HCT116 (cell line): ENCODE data around the gene AFP. TPM values are rescaled to one million over a fixed set of nuclear protein-coding genes. Genes with fewer than 3 reads are reported as not detected.

Source experiments
- ATAC-seq: fragments of 200-7000 bp; cut with Tn5 transposase; 2 replicates; pipeline ENCODE4 v1.9.1; 2020; ENCODE audit warnings: mild to moderate bottlenecking, moderate library complexity
- BruUV-seq: library from RNA; stranded (reverse); fragments of 400-500 nt; replicated peaks from 2 replicates; lab custom pipeline; 2021; lab: Mats Ljungman, UMichigan
- CTCF ChIA-PET: fragments of 300-600 bp; sonication (Branson Sonifier 250); formaldehyde crosslinking; loops from one replicate; lab custom pipeline; 2021; ENCODE audit warnings: antibody characterized with exemption; lab: Charles Lee
- POLR2A ChIA-PET: fragments of 300-600, 350-600 bp; sonication (Branson Sonifier 250); formaldehyde crosslinking; loops from one replicate; lab custom pipeline; 2021; ENCODE audit warnings: antibody characterized with exemption; lab: Charles Lee
- RAD21 ChIA-PET, 2 experiments: fragments of 300-600 bp; sonication (Branson Sonifier 250); formaldehyde crosslinking; loops; one replicate each; lab custom pipeline; 2023; ENCODE audit warnings: low total read pairs in 2 of 2; ENCODE audit not compliant: uncharacterized antibody in 2 of 2, unreplicated experiment in 2 of 2, low non-redundant PET in 1 of 2; lab: Charles Lee
- DNase-seq: peaks from one replicate; pipeline ENCODE4 v3.0.0-alpha.2; 2010; ENCODE audit warnings: low read depth, low spot score
- H2AFZ ChIP-seq: fragments of 200-600 bp; shearing (Covaris generic), sonication (generic); 2 replicates; pipeline ENCODE4 v1.6.1; 2017; ENCODE audit warnings: low read depth, mixed run types, mixed read lengths, antibody characterized with exemption, low read length; ENCODE audit not compliant: poor library complexity, severe bottlenecking
- H3K27ac ChIP-seq: 2 replicates; pipeline ENCODE4 v1.5.1; 2012; ENCODE audit warnings: low read depth, low read length
- H3K27me3 ChIP-seq: fragments of 200-600 bp; sonication (generic); 2 replicates; pipeline ENCODE4 v1.6.1; 2016; ENCODE audit warnings: mixed run types, low read length, mixed read lengths; ENCODE audit not compliant: insufficient read depth
- H3K36me3 ChIP-seq, 2 experiments: fragments of 200-500 bp in 1 of 2; fragments of 200-600 bp in 1 of 2; sonication (Bioruptor generic) in 1 of 2; sonication (generic) in 1 of 2; 2 replicates each; pipeline versions ENCODE4 v1.5.1 to v1.6.1; 2014 to 2016; ENCODE audit warnings: low read length in 2 of 2, inconsistent platforms in 1 of 2, mixed read lengths in 1 of 2, mixed run types in 1 of 2; ENCODE audit not compliant: insufficient read depth in 2 of 2, control insufficient read depth in 1 of 2
- H3K4me1 ChIP-seq, 2 experiments: fragments of 200-600 bp in 1 of 2; sonication (generic) in 1 of 2; 2 replicates each; pipeline versions ENCODE4 v1.5.1 to v1.6.1; 2012 to 2017; ENCODE audit warnings: low read length in 2 of 2, inconsistent platforms in 1 of 2, mild to moderate bottlenecking in 1 of 2, mixed read lengths in 1 of 2, mixed run types in 1 of 2, moderate library complexity in 1 of 2; ENCODE audit not compliant: insufficient read depth in 2 of 2, control insufficient read depth in 1 of 2
- H3K4me2 ChIP-seq: fragments of 200-600 bp; sonication (generic); 2 replicates; pipeline ENCODE4 v1.6.1; 2017; ENCODE audit warnings: mixed run types, low read length, mixed read lengths
- H3K4me3 ChIP-seq, 2 experiments: fragments of 200-600 bp in 1 of 2; sonication (generic) in 1 of 2; replicated peaks in 1 of 2; 2 replicates each; pipeline ENCODE4 v1.5.1; 2011 to 2016; ENCODE audit warnings: low read length in 2 of 2, control low read depth in 1 of 2, low read depth in 1 of 2, mild to moderate bottlenecking in 1 of 2, mixed read lengths in 1 of 2, mixed run types in 1 of 2
- H3K79me2 ChIP-seq: fragments of 200-600 bp; sonication (generic); 2 replicates; pipeline ENCODE4 v1.6.1; 2017; ENCODE audit warnings: mild to moderate bottlenecking, mixed run types, low read length, moderate library complexity, mixed read lengths; ENCODE audit not compliant: insufficient read depth
- H3K9ac ChIP-seq: fragments of 200-600 bp; sonication (generic); 2 replicates; pipeline ENCODE4 v1.6.1; 2016; ENCODE audit warnings: low read length, mixed read lengths
- H3K9me2 ChIP-seq: fragments of 200-600 bp; sonication (generic), shearing (Covaris generic); 2 replicates; pipeline ENCODE4 v1.6.1; 2017; ENCODE audit warnings: mixed run types, mild to moderate bottlenecking, moderate library complexity; ENCODE audit not compliant: insufficient read depth
- H3K9me3 ChIP-seq, 2 experiments: fragments of 200-500 bp in 1 of 2; fragments of 200-600 bp in 1 of 2; sonication (Bioruptor generic) in 1 of 2; sonication (generic) in 1 of 2; 2 replicates each; pipeline ENCODE4 v1.6.1; 2014 to 2017; ENCODE audit warnings: low read length in 2 of 2, mixed read lengths in 2 of 2, inconsistent platforms in 1 of 2, low read depth in 1 of 2, mild to moderate bottlenecking in 1 of 2, mixed run types in 1 of 2, moderate library complexity in 1 of 2; ENCODE audit not compliant: control insufficient read depth in 1 of 2, insufficient read depth in 1 of 2
- H4K20me1 ChIP-seq: fragments of 200-600 bp; sonication (generic), shearing (Covaris generic); 2 replicates; pipeline ENCODE4 v1.6.1; 2017; ENCODE audit warnings: mixed run types, mild to moderate bottlenecking, moderate library complexity; ENCODE audit not compliant: insufficient read depth
- CTCF ChIP-seq, 3 experiments: fragments of 200-600 bp in 1 of 3; sonication (generic) in 1 of 3; IDR thresholded peaks in 2 of 3; conservative IDR thresholded peaks in 1 of 3; 2 replicates each; pipeline ENCODE4 v1.5.1; 2012 to 2017; ENCODE audit warnings: low read depth in 2 of 3, low read length in 2 of 3, antibody characterized with exemption in 1 of 3, borderline replicate concordance in 1 of 3, control low read depth in 1 of 3, mild to moderate bottlenecking in 1 of 3, mixed read lengths in 1 of 3, mixed run types in 1 of 3, moderate library complexity in 1 of 3; ENCODE audit not compliant: insufficient read depth in 1 of 3
- EGR1 ChIP-seq: IDR thresholded peaks from 2 replicates; pipeline ENCODE4 v1.6.1; 2012; ENCODE audit warnings: low read depth
- ELF1 ChIP-seq: IDR thresholded peaks from 2 replicates; pipeline ENCODE4 v1.6.1; 2012; ENCODE audit warnings: low read depth, borderline replicate concordance
- EZH2 ChIP-seq: fragments of 200-600 bp; sonication (generic); IDR thresholded peaks from 2 replicates; pipeline ENCODE4 v1.6.1; 2017; ENCODE audit warnings: antibody characterized with exemption, mixed run types
- FOSL1 ChIP-seq: IDR thresholded peaks from 2 replicates; pipeline ENCODE4 v1.6.1; 2012; ENCODE audit warnings: low read depth
- JUND ChIP-seq: IDR thresholded peaks from 2 replicates; pipeline ENCODE4 v1.6.1; 2012
- MAX ChIP-seq: IDR thresholded peaks from 2 replicates; pipeline ENCODE4 v1.6.1; 2012
- POLR2A ChIP-seq: IDR thresholded peaks from 2 replicates; pipeline ENCODE4 v1.7.0; 2011; ENCODE audit warnings: borderline replicate concordance; ENCODE audit not compliant: insufficient read depth, insufficient read length; ENCODE audit errors: extremely low read depth
- POLR2AphosphoS5 ChIP-seq: IDR thresholded peaks from 2 replicates; pipeline ENCODE4 v1.6.1; 2011; ENCODE audit warnings: mild to moderate bottlenecking, low read depth, low read length, moderate library complexity
- RAD21 ChIP-seq: IDR thresholded peaks from 2 replicates; pipeline ENCODE4 v1.6.1; 2012; ENCODE audit warnings: low read depth, mild to moderate bottlenecking
- SIN3A ChIP-seq: IDR thresholded peaks from 2 replicates; pipeline ENCODE4 v1.6.1; 2012; ENCODE audit warnings: low read depth
- SP1 ChIP-seq: IDR thresholded peaks from 2 replicates; pipeline ENCODE4 v1.6.1; 2012; ENCODE audit warnings: low read depth
- ZBTB33 ChIP-seq: IDR thresholded peaks from 2 replicates; pipeline ENCODE4 v1.6.1; 2011; ENCODE audit warnings: mild to moderate bottlenecking, low read length, moderate library complexity; ENCODE audit not compliant: insufficient replicate concordance; ENCODE audit errors: extremely low read depth
- ZFX ChIP-seq: fragments of 450-650 bp; IDR thresholded peaks from 2 replicates; pipeline ENCODE4 v1.6.1; 2017
- intact Hi-C: fragments of 100-400 bp; cut with micrococcal nuclease; formaldehyde crosslinking; loops from 2 replicates; pipeline ENCODE4 v1.10.0; 2022
- total RNA-seq: library from RNA; stranded (reverse); gene quantifications from one replicate; pipeline ENCODE4 v1.2.1, GENCODE V29; 2021; ENCODE audit not compliant: unreplicated experiment

AFP gene
- total RNA-seq, 1 experiment from 2014 or later = 1.6 TPM

GRCh38 chr4:73470728-73471127 is 34.7 kb downstream of the AFP start:
- ATAC-seq = no peak
- ChIA-PET CTCF (interaction anchor here (1.8 kb wide), 1 partner anchor 25 kb away, joined by 6 read pairs; no protein-coding TSS in a partner anchor), POLR2A (no interaction called here), RAD21 (no interaction called here)
- intact Hi-C loops = no loop called here
- Histone ChIP-seq H3K9me3 (0 out of 4 replicates have a peak, but pooled peaks cover 0 to 4% of the 10 kb centered on the region in 2 experiments), H3K27ac (no peak overlapping the region), H3K4me1 (no peaks in the 10 kb centered on the region), H3K4me2 (no peak overlapping the region), H3K79me2 (no peaks in the 10 kb centered on the region), H3K4me3 (no peak overlapping the region), H3K36me3 (no peaks in the 10 kb centered on the region), H2AFZ (no peak overlapping the region), H3K9me2 (no peaks in the 10 kb centered on the region), H3K27me3 (no peaks in the 10 kb centered on the region; the same call in 1 of the 2 replicates), H3K9ac (no peak overlapping the region), H4K20me1 (no peaks in the 10 kb centered on the region)
- BruUV-seq = no TSS peak
- DNase-seq = no peak
- TF ChIP-seq EGR1 = no peak
- no peak for TF ChIP-seq RAD21
- no peak for TF ChIP-seq ELF1
- no peak for TF ChIP-seq ZFX
- no peak for TF ChIP-seq MAX

GRCh38 chr4:73477176-73477575 is 41.2 kb downstream of the AFP start:
- ChIA-PET RAD21 (no interaction called here), CTCF (no interaction called here), POLR2A (no interaction called here)
- H3K36me3 ChIP-seq = no peaks in the 10 kb centered on the region
- BruUV-seq = no TSS peak
- intact Hi-C loops = no loop called here
- H3K9me3 ChIP-seq = 0 out of 4 replicates have a peak, but pooled peaks cover 0 to 4% of the 10 kb centered on the region in 2 experiments
- no peak for DNase-seq
- no peak overlapping the region for H3K27ac ChIP-seq
- TF ChIP-seq EGR1 (no peak), ELF1 (no peak), CTCF (IDR thresholded peaks at IDR 0.05 in 2 of 3, conservative IDR thresholded peaks at IDR 0.05 in 1 of 3; ENCODE audit: borderline replicate concordance in 1 of 3, insufficient read depth in 1 of 3, low read depth in 2 of 3, low read length in 2 of 3) (no peak), POLR2A (no peak), JUND (no peak), RAD21 (no peak), FOSL1 (no peak), EZH2 (no peak), SP1 (no peak), POLR2AphosphoS5 (no peak), ZBTB33 (no peak), SIN3A (no peak)
- no peak overlapping the region for H2AFZ ChIP-seq
- H3K4me1 ChIP-seq = no peaks in the 10 kb centered on the region
- no peak for ATAC-seq
- no peaks in the 10 kb centered on the region for H3K9me2 ChIP-seq
- H3K4me3 ChIP-seq = no peak overlapping the region
- H3K9ac ChIP-seq = no peak overlapping the region
- H3K4me2 ChIP-seq = no peak overlapping the region
- no peaks in the 10 kb centered on the region for H4K20me1 ChIP-seq
- no peaks in the 10 kb centered on the region for H3K79me2 ChIP-seq
- no peaks in the 10 kb centered on the region for H3K27me3 ChIP-seq
